Hypothalamus (tissue), 51 donors: ENCODE measurements around the gene TMEM156.
"Not testable (repeated sequence)": the region's sequence is repeated elsewhere in the genome, so short reads cannot be mapped to it uniquely, and the experiment has no call there.

Experiments
- DNase-seq, 51 donors: peaks; one replicate each; lab custom pipeline; 2025; lab: John Stamatoyannopoulos, UW

TMEM156 gene

GRCh38 chr4:38959248-38959647, 73.0 kb downstream of the TMEM156 start:
- DNase-seq: not testable (repeated sequence)

GRCh38 chr4:38958453-38959190, 73.6 kb downstream of the TMEM156 start:
- no peak for DNase-seq

- no peak for DNase-seq
Observed at GRCh38 chr4:38957893-38958292, 74.3 kb downstream of the TMEM156 start.

DNA sequence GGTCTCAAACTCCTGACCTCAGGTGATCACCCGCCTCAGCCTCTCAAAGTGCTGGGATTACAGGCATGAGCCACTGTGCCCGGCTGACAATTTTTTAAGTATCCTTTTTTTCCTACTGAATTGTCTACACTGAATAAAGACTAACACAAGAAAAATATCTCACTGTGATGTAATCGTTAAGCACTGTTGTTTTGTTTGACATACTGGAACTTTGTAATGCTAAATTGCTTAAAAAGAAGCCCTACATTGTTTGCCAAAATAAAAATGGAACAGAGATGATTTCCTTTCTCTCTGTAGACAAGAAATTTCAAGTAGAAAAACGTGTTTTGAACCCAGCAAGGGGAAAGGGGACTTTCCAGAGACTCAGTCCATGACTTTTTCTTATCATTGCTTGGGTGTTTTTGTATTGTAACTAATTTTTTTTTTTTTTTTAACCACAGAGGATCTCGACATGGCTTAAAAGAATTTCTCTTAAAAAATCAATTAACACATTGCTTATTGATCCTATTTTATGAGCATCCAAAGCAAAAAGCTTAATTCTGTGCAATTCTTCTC, 74.9 kb downstream of the TMEM156 start:
- no peak for DNase-seq

DNA sequence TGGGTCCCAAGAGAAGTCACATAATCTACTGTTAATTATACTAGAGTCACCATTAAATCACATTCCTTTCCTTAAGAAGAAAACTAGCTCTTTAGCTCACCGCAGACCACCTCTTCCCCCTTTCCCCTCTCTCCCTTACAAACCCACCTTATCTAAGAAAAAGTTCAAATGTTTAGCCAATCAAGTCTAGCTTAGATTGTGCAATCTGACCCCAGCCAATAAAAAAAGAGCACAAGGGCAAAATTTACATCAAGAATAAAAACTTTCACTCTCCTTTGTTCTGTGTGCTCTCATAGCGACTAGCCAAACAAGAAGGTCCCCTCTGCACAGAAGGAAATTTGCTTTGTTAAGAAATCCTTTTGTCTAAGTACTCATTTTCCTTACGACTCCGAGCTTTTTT, 76.3 kb downstream of the TMEM156 start:
- DNase-seq: no peak

DNA sequence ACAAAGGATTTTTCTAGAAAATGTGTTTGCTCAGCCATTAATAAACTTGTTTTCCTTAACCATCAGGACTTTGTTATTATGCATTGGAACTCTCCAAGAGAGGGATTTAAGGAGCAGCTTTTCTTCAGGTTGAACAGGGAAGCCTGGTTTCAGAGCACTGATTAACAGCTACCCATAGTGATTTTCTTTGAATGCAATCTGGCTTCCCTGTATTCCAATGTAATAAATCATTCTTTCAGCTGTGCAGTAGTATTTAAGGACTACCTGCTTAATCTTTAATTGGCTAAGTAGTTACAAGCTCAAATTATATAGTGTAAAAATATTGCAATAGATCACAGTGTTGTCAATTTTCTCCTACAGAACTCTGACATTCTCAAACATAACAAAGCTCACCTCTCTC, 77.5 kb downstream of the TMEM156 start:
- DNase-seq: no peak

- DNase-seq: no peak
Observed at GRCh38 chr4:38952017-38952416, 80.2 kb downstream of the TMEM156 start.

DNA sequence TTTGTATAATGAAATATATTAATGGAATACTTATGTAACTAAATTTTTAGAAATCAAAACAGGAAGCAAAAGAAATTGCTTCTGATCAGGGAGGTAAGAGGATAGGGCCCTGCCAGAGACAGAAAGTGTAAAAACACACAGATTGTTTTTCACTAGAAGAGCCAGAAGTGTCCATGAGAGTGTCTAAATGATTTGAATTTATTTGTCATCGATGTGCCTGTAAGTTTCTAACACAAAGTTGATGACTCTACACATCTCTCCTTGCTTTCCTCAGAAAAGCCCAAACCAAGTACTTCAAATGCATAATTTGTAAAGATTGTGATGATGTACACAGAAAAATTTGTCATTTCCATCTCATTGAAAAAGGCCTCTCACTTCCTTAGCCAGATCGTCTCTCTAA, 80.6 kb downstream of the TMEM156 start:
- DNase-seq: no peak

GRCh38 chr4:38950734-38951133, 81.5 kb downstream of the TMEM156 start:
- no peak for DNase-seq

GRCh38 chr4:38950159-38950558, 82.0 kb downstream of the TMEM156 start:
- DNase-seq: no peak

- DNase-seq: no peak
Observed at GRCh38 chr4:38949411-38950051, 82.7 kb downstream of the TMEM156 start.

GRCh38 chr4:38948551-38948950, 83.7 kb downstream of the TMEM156 start:
- DNase-seq: peak in 17 of 51 donors; percentile 2 to 41 (median 18)

DNA sequence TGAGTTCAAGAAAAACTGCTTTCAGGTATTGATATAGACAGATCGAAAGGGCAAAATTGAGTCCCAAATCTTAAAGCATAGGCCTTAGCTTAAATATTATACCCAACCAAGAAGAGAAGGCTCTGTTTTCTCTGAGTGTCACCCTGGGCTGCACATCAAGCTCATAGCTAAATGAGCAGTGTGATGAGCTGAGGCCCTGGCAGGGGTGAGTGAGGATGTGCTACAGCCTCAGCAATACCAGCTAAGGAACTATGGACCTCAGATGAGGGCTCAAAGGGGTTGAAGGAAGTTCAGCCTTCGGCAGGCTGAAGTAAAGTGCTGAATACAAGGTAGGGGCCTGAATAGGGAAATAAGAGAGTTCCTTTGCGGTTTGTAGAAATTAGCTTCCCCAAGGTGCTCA, 85.3 kb downstream of the TMEM156 start:
- no peak for DNase-seq

DNA sequence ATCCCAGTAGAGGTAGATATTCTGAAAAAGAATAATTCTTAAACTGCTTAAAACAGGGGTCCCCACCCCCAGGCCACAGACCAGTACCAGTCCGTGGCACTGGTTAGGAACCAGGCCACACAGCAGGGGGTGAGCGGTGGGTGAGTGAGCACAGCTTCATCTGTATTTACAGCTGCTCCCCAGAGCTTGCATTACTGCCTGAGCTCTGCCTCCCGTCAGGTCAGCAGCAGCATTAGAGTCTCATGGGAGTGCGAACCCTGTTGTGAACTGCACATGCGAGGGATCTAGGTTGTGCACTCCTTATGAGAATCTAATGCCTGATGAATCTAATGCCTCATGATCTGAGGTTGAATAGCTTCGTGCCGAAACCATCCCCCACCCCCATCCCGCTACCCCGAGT, 87.8 kb downstream of the TMEM156 start:
- DNase-seq: no peak

DNA sequence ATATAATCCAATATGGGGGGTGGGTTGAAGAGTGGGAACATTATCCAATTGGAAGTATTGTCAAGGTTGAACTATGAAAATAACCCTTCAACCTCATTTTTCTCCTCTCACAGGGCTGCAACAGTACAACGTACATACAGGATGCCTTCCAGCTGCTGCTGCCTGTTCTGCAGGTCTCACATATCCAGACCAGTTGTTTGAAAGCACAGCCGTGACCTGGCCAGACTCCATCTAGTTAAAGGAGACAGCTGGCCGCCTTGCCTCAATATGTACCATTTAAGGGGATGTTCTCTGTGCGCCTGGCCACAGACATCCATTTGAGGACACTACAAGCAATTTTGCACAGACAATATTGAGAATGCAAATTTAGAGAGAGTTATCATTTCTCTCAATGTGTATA, 88.9 kb downstream of the TMEM156 start:
- DNase-seq: no peak

GRCh38 chr4:38941906-38942305, 90.3 kb downstream of the TMEM156 start:
- not testable (repeated sequence) for DNase-seq

GRCh38 chr4:38940476-38940875, 91.7 kb downstream of the TMEM156 start:
- no peak for DNase-seq

DNA sequence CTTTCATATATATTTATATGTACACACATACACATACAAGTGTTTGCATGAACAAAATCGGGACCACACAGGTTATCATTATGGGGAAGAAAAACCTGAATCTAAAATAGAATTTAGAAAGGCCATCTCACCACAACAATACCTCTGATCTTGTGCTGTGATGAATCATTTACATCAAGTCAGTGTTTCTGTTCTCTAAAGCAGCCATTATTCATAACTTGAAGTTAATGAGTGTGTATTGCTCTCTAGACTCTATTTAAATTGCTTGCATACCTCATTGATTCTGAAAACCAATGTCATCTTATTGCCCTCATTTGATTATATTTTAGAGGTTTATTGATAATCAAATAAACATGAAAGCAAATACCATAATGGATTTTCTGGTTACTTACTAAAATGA, 93.0 kb downstream of the TMEM156 start:
- no peak for DNase-seq

GRCh38 chr4:38935391-38936073, 96.7 kb downstream of the TMEM156 start:
- no peak for DNase-seq

DNA sequence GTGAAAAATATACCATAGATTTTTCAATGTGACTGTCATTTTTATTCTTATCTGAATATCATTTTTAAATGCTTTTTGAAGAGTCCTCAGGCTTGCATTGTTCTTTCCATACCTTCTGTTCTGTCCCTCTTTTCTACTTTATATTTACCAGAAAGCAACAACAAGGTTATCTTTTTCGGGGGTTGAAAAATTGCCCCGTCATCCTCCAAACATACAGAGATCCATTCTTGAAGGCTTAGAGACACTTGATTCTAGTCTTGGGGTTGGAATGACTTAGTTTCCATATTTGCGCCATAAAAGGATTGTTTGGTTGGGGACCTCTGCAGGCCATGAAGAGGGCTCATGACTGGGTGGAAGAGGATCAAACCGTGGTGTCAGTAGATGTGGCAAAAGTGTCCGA, 101.1 kb downstream of the TMEM156 start:
- DNase-seq: no peak

DNA sequence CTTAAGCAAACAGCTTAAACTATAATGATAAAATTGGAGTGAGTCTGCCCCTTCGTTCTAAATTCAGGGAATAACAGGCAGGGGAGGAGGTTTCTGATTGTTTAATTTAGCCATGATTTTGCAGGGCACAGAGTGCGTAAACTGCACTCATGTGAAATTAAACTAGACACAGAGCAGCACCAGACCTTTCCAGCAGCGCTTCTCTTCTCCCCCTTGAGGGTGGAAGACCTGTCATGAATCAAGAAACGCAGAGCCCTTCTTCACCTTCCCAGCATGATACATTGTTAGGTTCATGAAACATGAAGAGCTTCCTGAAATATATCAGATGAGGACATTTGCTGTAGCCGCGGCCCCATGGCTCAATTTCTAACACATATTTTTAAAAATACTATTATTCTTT, 101.5 kb downstream of the TMEM156 start:
- DNase-seq: no peak

DNA sequence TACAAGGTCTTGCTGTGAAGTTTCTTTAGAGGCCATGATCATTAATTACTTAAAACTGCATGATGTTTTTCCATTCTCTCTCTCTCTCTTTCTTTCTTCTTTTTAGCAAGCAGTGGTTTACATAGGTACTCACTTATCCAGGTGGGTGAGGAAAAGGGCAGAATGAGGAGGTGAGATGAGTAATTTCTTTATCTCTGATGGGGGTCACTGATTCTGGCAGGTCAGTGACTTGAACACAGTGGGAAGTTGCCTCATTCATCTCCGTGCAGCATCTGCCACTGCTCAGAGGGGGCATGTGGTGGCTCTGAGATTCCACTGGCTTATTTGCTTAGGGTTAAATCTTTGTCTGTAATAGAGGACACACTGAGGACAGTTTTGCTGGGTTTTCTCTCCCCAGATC, 102.0 kb downstream of the TMEM156 start:
- no peak for DNase-seq
